BLaER1 treated with 17β-estradiol and CSF1 and Interleukin-3, amounts not matched to agents 10 nM and 100 nM (cell line): Measurements from ENCODE around the gene ANKMY1.

Source experiments
- H3K27ac ChIP-seq, 11 experiments: shearing (Covaris generic); formaldehyde crosslinking; 2 replicates each; pipeline ENCODE4 v1.8.1; 2022
- H3K27me3 ChIP-seq, 11 experiments: shearing (Covaris generic); formaldehyde crosslinking; 2 replicates each; pipeline ENCODE4 v1.8.1; 2022
- H3K36me3 ChIP-seq, 11 experiments: shearing (Covaris generic); formaldehyde crosslinking; 2 replicates each; pipeline ENCODE4 v1.8.1; 2022
- H3K4me1 ChIP-seq, 10 experiments: shearing (Covaris generic); formaldehyde crosslinking; 2 replicates each; pipeline ENCODE4 v1.8.1; 2022
- H3K4me2 ChIP-seq, 11 experiments: shearing (Covaris generic); formaldehyde crosslinking; 2 replicates each; pipeline ENCODE4 v1.8.1; 2022
- H3K4me3 ChIP-seq, 10 experiments: shearing (Covaris generic); formaldehyde crosslinking; 2 replicates each; pipeline ENCODE4 v1.8.1; 2022
- H3K9ac ChIP-seq, 11 experiments: shearing (Covaris generic); formaldehyde crosslinking; 2 replicates each; pipeline ENCODE4 v1.8.1; 2022
- H3K9me3 ChIP-seq, 11 experiments: shearing (Covaris generic); formaldehyde crosslinking; replicated peaks in 1 of 11; 2 replicates each; pipeline ENCODE4 v1.8.1; 2022
- H4K20me1 ChIP-seq, 11 experiments: shearing (Covaris generic); formaldehyde crosslinking; 2 replicates each; pipeline ENCODE4 v1.8.1; 2022
- Cebpa-rat ChIP-seq, 11 experiments: shearing (Covaris generic); IDR thresholded peaks; 2 replicates each; pipeline ENCODE4 v1.8.1; 2022

Gene ANKMY1

DNA sequence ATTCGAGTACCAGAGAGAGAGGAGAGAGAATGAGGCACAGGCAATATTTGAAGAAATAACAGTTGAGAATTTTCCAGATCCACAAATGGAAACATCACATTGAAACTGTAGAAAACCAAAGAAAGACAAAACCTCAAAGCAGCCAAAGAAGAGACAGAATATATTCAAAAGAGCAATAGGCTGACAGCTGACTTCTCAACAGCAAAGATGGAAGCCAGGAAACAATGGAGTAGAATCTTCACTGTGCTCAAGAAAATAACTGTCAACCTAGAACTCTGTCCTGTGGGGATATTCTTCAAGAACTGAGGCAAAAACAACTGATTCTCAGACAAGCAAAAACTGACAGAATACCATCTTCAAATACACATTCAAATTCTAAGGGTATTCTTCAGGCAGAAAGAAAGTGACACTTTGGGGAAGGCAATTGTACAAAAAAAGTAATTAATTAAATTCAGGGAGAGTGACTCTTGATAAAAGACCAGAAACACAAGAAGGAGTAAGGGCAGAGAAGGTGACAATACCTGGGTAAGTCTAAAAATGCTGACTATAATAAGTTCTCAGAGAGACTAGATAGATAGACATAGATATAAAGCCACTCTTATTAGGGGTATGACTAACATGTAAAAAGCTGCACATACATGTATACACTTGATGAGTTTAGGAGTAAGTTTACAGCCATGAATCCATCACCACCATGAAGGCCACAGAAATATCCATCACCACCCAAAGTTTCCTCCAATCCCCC lies 25.6 kb downstream of the ANKMY1 start:
- Histone ChIP-seq H3K4me1 (no peaks in the 10 kb centered on the region), H3K4me3 (peak overlapping the region in 2 of 10 experiments; percentile 32 to 33; a peak in 3 of 20 replicates), H3K9me3 (peaks cover 74 to 86% (median 81%) of the 10 kb centered on the region in 11 experiments), H3K4me2 (no peak overlapping the region), H3K9ac (no peak overlapping the region), H3K27me3 (no peaks in the 10 kb centered on the region), H4K20me1 (peaks cover 0 to 50% (median 1%) of the 10 kb centered on the region in 11 experiments; a peak in 7 of 22 replicates), H3K36me3 (peaks cover 85 to 100% (median 97%) of the 10 kb centered on the region in 11 experiments), H3K27ac (no peak overlapping the region)
- TF ChIP-seq Cebpa-rat (IDR thresholded peaks at IDR 0.05) = no peak

DNA sequence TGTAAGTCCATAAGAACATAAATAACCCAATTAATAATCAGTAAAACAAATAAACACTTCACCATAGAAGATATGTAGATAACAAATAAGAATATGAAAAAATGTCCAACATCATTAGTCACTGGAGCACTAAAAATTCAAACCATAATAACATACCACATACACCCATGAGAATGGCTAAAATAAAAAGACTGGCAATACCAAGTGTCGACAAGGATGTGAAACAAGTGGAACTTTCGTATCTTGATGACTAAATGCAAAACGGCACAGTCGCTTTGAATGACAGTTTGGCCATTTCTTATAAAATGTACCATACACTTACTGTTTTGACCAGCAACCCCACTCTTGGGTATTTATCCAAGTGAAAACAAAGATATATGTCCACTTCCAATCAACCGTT lies 26.8 kb downstream of the ANKMY1 start:
- Histone ChIP-seq H4K20me1 (peaks cover 0 to 39% (median 0%) of the 10 kb centered on the region in 11 experiments; a peak in 3 of 22 replicates), H3K4me1 (no peaks in the 10 kb centered on the region), H3K9me3 (peaks cover 84 to 98% (median 93%) of the 10 kb centered on the region in 11 experiments), H3K27ac (no peak overlapping the region), H3K4me2 (no peak overlapping the region), H3K9ac (no peak overlapping the region), H3K4me3 (no peak overlapping the region; a peak in 1 of 20 replicates), H3K36me3 (peaks cover 88 to 100% (median 97%) of the 10 kb centered on the region in 11 experiments), H3K27me3 (no peaks in the 10 kb centered on the region; a peak in 2 of 22 replicates)
- no peak for TF ChIP-seq Cebpa-rat (IDR thresholded peaks at IDR 0.05)

DNA sequence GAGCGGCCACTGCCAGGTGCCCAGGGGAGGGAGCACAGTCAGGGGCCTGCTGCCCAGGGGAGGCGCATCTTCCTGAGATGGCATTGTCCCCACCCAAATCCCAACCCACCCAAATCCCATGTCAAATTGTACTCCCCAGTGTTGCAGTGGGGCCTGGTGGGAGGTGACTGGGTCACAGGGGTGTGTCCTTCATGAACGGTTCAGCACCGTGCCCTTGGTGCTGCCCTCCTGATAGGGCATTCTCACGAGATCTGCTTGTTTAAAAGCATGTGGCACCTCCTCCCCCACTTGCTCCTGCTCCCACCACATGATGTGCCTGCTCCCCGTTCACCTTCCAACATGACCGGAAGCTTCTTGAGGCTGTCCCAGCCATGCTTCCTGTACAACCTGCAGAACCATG lies 27.6 kb downstream of the ANKMY1 start:
- no peak overlapping the region for H3K27ac ChIP-seq
- no peak for TF ChIP-seq Cebpa-rat (IDR thresholded peaks at IDR 0.05)
- H4K20me1 ChIP-seq = peaks cover 0 to 30% (median 0%) of the 10 kb centered on the region in 11 experiments; a peak in 2 of 22 replicates
- H3K36me3 ChIP-seq = peaks cover 93 to 100% (median 98%) of the 10 kb centered on the region in 11 experiments
- no peak overlapping the region for H3K4me3 ChIP-seq
- H3K4me2 ChIP-seq = no peak overlapping the region
- peaks cover 89 to 100% (median 99%) of the 10 kb centered on the region in 11 experiments for H3K9me3 ChIP-seq
- H3K9ac ChIP-seq = no peak overlapping the region
- H3K27me3 ChIP-seq = no peaks in the 10 kb centered on the region; a peak in 2 of 22 replicates
- peaks cover 0 to 6% (median 0%) of the 10 kb centered on the region in 10 experiments; a peak in 2 of 20 replicates for H3K4me1 ChIP-seq

DNA sequence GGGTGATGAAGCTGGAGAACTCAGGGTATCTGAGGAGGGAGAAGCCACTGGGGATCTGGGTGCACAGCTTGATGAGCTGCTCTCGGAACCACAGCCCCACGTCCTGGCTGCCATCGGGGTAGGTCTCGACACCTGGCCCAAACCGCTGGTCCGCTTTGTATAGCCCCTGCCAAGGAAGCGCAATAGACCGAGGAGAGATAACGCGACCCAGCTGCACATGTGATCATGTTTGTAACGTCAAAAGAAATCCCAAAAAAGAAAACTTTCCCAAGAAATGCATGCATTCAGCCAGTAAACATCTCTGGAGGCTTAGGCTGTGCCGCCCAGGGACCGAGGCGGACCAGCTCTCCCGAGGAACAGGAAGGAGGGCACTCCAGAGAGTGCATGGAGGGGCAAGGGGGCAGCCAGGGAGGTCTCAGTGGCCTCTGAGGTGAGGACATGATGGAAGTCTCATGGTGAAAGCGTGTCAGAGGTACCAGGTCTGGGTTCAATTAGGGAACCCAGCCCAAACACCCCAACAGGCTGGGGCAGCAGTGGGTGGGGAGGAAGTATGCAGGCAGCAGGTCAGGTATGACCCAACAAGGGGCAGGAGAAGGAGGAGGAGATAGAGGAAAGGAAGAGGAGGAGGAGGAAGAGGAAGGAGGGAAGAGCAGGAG lies 28.3 kb downstream of the ANKMY1 start:
- Histone ChIP-seq H3K36me3 (peaks cover 93 to 100% (median 98%) of the 10 kb centered on the region in 11 experiments), H3K27ac (no peak overlapping the region), H4K20me1 (peaks cover 0 to 23% (median 0%) of the 10 kb centered on the region in 11 experiments; a peak in 2 of 22 replicates), H3K4me2 (no peak overlapping the region), H3K9me3 (peaks cover 91 to 100% (median 100%) of the 10 kb centered on the region in 11 experiments), H3K9ac (no peak overlapping the region), H3K4me3 (no peak overlapping the region), H3K27me3 (no peaks in the 10 kb centered on the region; a peak in 2 of 22 replicates), H3K4me1 (peaks cover 0 to 6% (median 0%) of the 10 kb centered on the region in 10 experiments; a peak in 4 of 20 replicates)
- no peak for TF ChIP-seq Cebpa-rat (IDR thresholded peaks at IDR 0.05)

DNA sequence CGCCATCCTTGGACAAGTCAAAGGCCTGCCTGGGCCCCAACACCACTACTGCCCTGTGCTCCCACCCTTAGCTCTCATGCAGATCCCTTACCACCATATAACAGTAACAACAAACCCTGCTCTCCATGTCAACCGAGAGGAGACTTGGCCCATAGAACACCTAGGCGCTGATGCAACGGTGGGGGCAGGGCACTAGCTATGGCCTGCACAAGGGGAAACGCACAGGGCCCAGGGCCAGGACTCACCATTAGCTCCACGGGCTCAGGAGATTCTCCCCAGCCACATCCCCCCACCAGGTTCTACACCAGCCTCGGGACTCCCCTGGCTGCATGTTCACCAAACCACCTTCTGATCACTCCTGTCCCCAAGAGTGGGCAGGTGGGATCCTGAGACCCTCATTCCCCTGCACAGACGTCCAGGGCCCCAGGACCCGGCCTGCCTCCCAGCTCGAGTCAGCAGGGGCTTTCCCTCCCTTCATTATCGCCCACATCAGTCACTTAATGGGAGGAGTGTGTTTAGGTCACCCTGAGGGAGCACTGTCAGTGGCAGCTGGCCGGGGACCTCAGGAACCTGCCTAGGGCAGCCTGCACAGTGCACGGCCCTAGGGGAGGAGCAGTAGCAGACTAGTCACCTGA lies 29.3 kb downstream of the ANKMY1 start:
- peaks cover 0 to 16% (median 0%) of the 10 kb centered on the region in 11 experiments; a peak in 2 of 22 replicates for H4K20me1 ChIP-seq
- TF ChIP-seq Cebpa-rat (IDR thresholded peaks at IDR 0.05) = no peak
- H3K4me2 ChIP-seq = no peak overlapping the region
- no peak overlapping the region for H3K27ac ChIP-seq
- no peaks in the 10 kb centered on the region; a peak in 2 of 22 replicates for H3K27me3 ChIP-seq
- peaks cover 93 to 100% (median 98%) of the 10 kb centered on the region in 11 experiments for H3K36me3 ChIP-seq
- peaks cover 0 to 8% (median 0%) of the 10 kb centered on the region in 10 experiments; a peak in 4 of 20 replicates for H3K4me1 ChIP-seq
- no peak overlapping the region for H3K9ac ChIP-seq
- H3K9me3 ChIP-seq = peaks cover 91 to 100% (median 100%) of the 10 kb centered on the region in 11 experiments
- H3K4me3 ChIP-seq = no peak overlapping the region

DNA sequence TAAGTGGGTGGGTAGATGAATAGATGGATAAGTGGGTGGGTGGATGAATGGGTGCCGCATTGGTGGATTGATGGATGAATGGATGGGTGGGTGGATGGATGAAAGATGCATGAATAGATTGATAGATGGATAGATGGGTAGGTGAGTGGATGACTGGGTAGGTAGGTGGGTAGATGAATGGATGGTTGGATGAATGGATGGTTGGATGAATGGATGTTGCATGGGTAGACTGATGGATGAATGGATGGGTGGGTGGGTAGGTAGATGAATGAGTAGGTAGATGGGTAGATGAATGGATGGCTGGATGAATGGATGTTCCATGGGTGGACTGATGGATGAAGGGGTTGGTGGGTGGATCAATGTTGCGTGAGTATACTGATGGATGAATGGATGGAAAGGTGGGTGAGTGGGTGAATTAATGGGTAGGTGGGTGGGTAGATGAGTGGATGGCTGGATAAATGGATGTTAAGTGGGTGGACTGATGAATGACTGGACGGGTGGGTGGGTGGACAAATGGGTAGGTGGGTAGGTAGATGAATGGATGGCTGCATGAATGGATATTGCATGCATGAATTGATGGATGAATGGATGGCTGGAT lies 30.5 kb downstream of the ANKMY1 start:
- Histone ChIP-seq H3K27me3 (no peaks in the 10 kb centered on the region; a peak in 2 of 22 replicates), H3K4me1 (peaks cover 0 to 8% (median 0%) of the 10 kb centered on the region in 10 experiments; a peak in 4 of 20 replicates), H3K27ac (no peak overlapping the region), H3K36me3 (peaks cover 95 to 100% (median 99%) of the 10 kb centered on the region in 11 experiments), H4K20me1 (peaks cover 0 to 16% (median 0%) of the 10 kb centered on the region in 11 experiments; a peak in 2 of 22 replicates), H3K9ac (no peak overlapping the region), H3K4me3 (peak overlapping the region in 1 of 10 experiments; percentile 49; a peak in 3 of 20 replicates), H3K9me3 (peaks cover 92 to 100% (median 100%) of the 10 kb centered on the region in 11 experiments), H3K4me2 (no peak overlapping the region)
- no peak for TF ChIP-seq Cebpa-rat (IDR thresholded peaks at IDR 0.05)

GRCh38 chr2:240526521-240526920 lies 31.3 kb downstream of the ANKMY1 start:
- Histone ChIP-seq H4K20me1 (peaks cover 0 to 16% (median 0%) of the 10 kb centered on the region in 11 experiments; a peak in 2 of 22 replicates), H3K9me3 (peaks cover 92 to 100% (median 100%) of the 10 kb centered on the region in 11 experiments), H3K36me3 (peaks cover 95 to 100% (median 99%) of the 10 kb centered on the region in 11 experiments), H3K4me1 (peaks cover 0 to 8% (median 0%) of the 10 kb centered on the region in 10 experiments; a peak in 4 of 20 replicates), H3K27me3 (no peaks in the 10 kb centered on the region; a peak in 2 of 22 replicates), H3K27ac (no peak overlapping the region), H3K9ac (no peak overlapping the region), H3K4me2 (no peak overlapping the region), H3K4me3 (peak overlapping the region in 9 of 10 experiments; percentile 9 to 60 (median 49); a peak in 16 of 20 replicates)
- TF ChIP-seq Cebpa-rat (IDR thresholded peaks at IDR 0.05) = no peak

DNA sequence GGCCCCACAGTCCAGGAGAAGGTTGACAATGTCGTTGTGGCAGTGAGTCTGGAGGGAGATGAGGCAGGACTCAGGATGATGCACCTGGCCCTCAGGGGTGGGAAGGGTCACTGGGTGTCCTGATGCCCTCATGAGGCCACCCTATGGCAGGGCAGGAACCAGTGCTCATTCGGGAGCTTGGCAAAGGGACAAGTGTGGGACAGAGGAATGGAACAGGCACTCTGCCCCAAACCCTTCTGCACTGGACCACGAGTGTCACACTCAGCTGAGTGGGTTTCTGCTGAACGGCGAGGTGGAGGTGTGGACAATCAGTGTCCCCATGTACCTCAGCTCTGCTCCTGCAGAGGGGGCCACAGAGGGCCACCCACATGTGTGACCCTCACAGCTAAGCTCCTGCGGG lies 32.0 kb downstream of the ANKMY1 start:
- H3K36me3 ChIP-seq = peaks cover 89 to 100% (median 97%) of the 10 kb centered on the region in 11 experiments
- H3K4me2 ChIP-seq = no peak overlapping the region
- H3K27me3 ChIP-seq = no peaks in the 10 kb centered on the region; a peak in 2 of 22 replicates
- peaks cover 0 to 8% (median 0%) of the 10 kb centered on the region in 10 experiments; a peak in 4 of 20 replicates for H3K4me1 ChIP-seq
- H3K9ac ChIP-seq = no peak overlapping the region
- H3K27ac ChIP-seq = peak overlapping the region in 4 of 11 experiments; percentile 52 to 82 (median 63); a peak in 6 of 22 replicates
- H3K4me3 ChIP-seq = peak overlapping the region in 9 of 10 experiments; percentile 9 to 60 (median 49); a peak in 16 of 20 replicates
- no peak for TF ChIP-seq Cebpa-rat (IDR thresholded peaks at IDR 0.05)
- H4K20me1 ChIP-seq = peaks cover 0 to 16% (median 0%) of the 10 kb centered on the region in 11 experiments; a peak in 2 of 22 replicates
- H3K9me3 ChIP-seq = peaks cover 88 to 100% (median 97%) of the 10 kb centered on the region in 11 experiments
